Nephron progenitor cell (in vitro differentiated cells): ENCODE data around the gene LRRC3C.
A peak's percentile ranks its signal among the peaks of the same experiment; 100 is the strongest.

Experiments
- DNase-seq: peaks from one replicate; pipeline ENCODE4 v3.0.0; 2021
- H3K27ac Mint-ChIP-seq: 2 replicates; pipeline ENCODE4 v1.8.0; 2021; ENCODE audit warnings: mild to moderate bottlenecking, moderate library complexity, mixed read lengths
- H3K27me3 Mint-ChIP-seq: 2 replicates; pipeline ENCODE4 v1.8.0; 2021; ENCODE audit warnings: mild to moderate bottlenecking, low read depth, mixed read lengths; ENCODE audit not compliant: poor library complexity
- H3K36me3 Mint-ChIP-seq: 2 replicates; pipeline ENCODE4 v1.8.0; 2021; ENCODE audit warnings: low read depth, mixed read lengths
- H3K4me1 Mint-ChIP-seq: 2 replicates; pipeline ENCODE4 v1.8.0; 2021; ENCODE audit warnings: mixed read lengths
- H3K4me3 Mint-ChIP-seq: 2 replicates; pipeline ENCODE4 v1.8.0; 2021; ENCODE audit warnings: mild to moderate bottlenecking, moderate library complexity, mixed read lengths
- H3K9me3 Mint-ChIP-seq: 2 replicates; pipeline ENCODE4 v1.8.0; 2021; ENCODE audit warnings: mild to moderate bottlenecking, moderate library complexity, mixed read lengths
- CTCF ChIP-seq: fragments of 200-600 bp; sonication (generic); IDR thresholded peaks from 2 replicates; pipeline ENCODE4 v1.5.0; 2021; ENCODE audit warnings: antibody characterized with exemption

The LRRC3C gene

GRCh38 chr17:39922006-39922405 is 5.5 kb upstream of the LRRC3C start:
- DNase-seq = no peak
- Mint-ChIP-seq H3K4me3 (no peak overlapping the region), H3K27ac (no peak overlapping the region)

GRCh38 chr17:39923230-39923629 is 4.3 kb upstream of the LRRC3C start:
- peaks cover 58% of the 10 kb centered on the region for H3K4me1 Mint-ChIP-seq
- H3K27me3 Mint-ChIP-seq = peaks cover 10% of the 10 kb centered on the region
- no peaks in the 10 kb centered on the region for H3K9me3 Mint-ChIP-seq
- no peak for TF ChIP-seq CTCF
- peaks cover 22% of the 10 kb centered on the region for H3K36me3 Mint-ChIP-seq
- H3K4me3 Mint-ChIP-seq = no peak overlapping the region
- peak overlapping the region; percentile 68 for H3K27ac Mint-ChIP-seq
- DNase-seq = no peak

More at GRCh38 chr17:39922006-39922405, 5.5 kb upstream of the LRRC3C start:
- no peaks in the 10 kb centered on the region for H3K9me3 Mint-ChIP-seq
- peaks cover 8% of the 10 kb centered on the region for H3K27me3 Mint-ChIP-seq
- H3K36me3 Mint-ChIP-seq = peaks cover 30% of the 10 kb centered on the region
- peaks cover 57% of the 10 kb centered on the region for H3K4me1 Mint-ChIP-seq
- TF ChIP-seq CTCF = no peak

GRCh38 chr17:39923836-39924690 is 3.5 kb upstream of the LRRC3C start:
- H3K4me3 Mint-ChIP-seq = peak overlapping the region; percentile 70
- TF ChIP-seq CTCF = no peak
- peaks cover 10% of the 10 kb centered on the region for H3K27me3 Mint-ChIP-seq
- H3K36me3 Mint-ChIP-seq = peaks cover 20% of the 10 kb centered on the region
- peak overlapping the region; percentile 92 for H3K27ac Mint-ChIP-seq
- peak; percentile 39 for DNase-seq
- peaks cover 62% of the 10 kb centered on the region for H3K4me1 Mint-ChIP-seq
- no peaks in the 10 kb centered on the region for H3K9me3 Mint-ChIP-seq

- Mint-ChIP-seq H3K27ac (peak overlapping the region; percentile 92), H3K36me3 (peaks cover 15% of the 10 kb centered on the region), H3K4me3 (peak overlapping the region; percentile 70), H3K4me1 (peaks cover 62% of the 10 kb centered on the region), H3K27me3 (peaks cover 10% of the 10 kb centered on the region), H3K9me3 (no peaks in the 10 kb centered on the region)
- no peak for TF ChIP-seq CTCF
- DNase-seq = no peak
Measured at GRCh38 chr17:39924691-39925055, 2.9 kb upstream of the LRRC3C start.

GRCh38 chr17:39925282-39926134 is 2.0 kb upstream of the LRRC3C start:
- no peak for TF ChIP-seq CTCF
- Mint-ChIP-seq H3K4me3 (peak overlapping the region; percentile 94), H3K4me1 (peaks cover 58% of the 10 kb centered on the region), H3K27me3 (peaks cover 10% of the 10 kb centered on the region), H3K36me3 (peaks cover 10% of the 10 kb centered on the region), H3K27ac (peak overlapping the region; percentile 89), H3K9me3 (no peaks in the 10 kb centered on the region)
- no peak for DNase-seq
